K562 (cell line): ENCODE data around the gene ADARB2. TPM values are rescaled to one million over a fixed set of nuclear protein-coding genes. Genes with fewer than 3 reads are reported as not detected.

Experiments
- ATAC-seq: fragments of 200-7000 bp; cut with Tn5 transposase; 3 replicates; pipeline ENCODE4 v1.9.1; 2020; ENCODE audit warnings: moderate library complexity
- BruUV-seq: library from RNA; stranded (reverse); fragments of 400-500 nt; replicated peaks from 2 replicates; lab custom pipeline; 2021; lab: Mats Ljungman, UMichigan
- CTCF ChIA-PET: fragments of 300-600 bp; formaldehyde crosslinking; extraction: SDS; loops from one replicate; lab custom pipeline; 2021; ENCODE audit warnings: low intra/inter-chr PET ratio; lab: Yijun Ruan, JAX
- POLR2A ChIA-PET: fragments of 300-600, 350-650 bp; sonication (Branson Sonifier 250); formaldehyde crosslinking; extraction: SDS; loops from one replicate; lab custom pipeline; 2021; ENCODE audit warnings: antibody characterized with exemption, inconsistent platforms; lab: Yijun Ruan, JAX
- DNase-seq, 4 experiments: peaks; one replicate each; pipeline versions ENCODE4 v3.0.0 to v3.0.0-alpha.2; 2011 to 2018; ENCODE audit warnings: low spot score in 3 of 4, mixed read lengths in 3 of 4; ENCODE audit errors: extremely low read depth in 1 of 4
- FAIRE-seq: peaks from 2 replicates; lab custom pipeline; 2011; peaks lifted over from hg19 to GRCh38; lab: Jason Lieb, UNC
- H2AFZ ChIP-seq: 2 replicates; pipeline ENCODE4 v1.6.0; 2011; ENCODE audit warnings: low read depth, low read length, control low read depth, inconsistent platforms
- H3K27ac ChIP-seq: fragments of 200-600 bp; 3 replicates; pipeline ENCODE4 v1.8.0; 2011; ENCODE audit warnings: low read depth, mild to moderate bottlenecking, control low read depth, inconsistent platforms, low read length, moderate library complexity, mixed read lengths; ENCODE audit errors: extremely low read depth
- H3K27me3 ChIP-seq, 2 experiments: fragments of 300-600 bp in 1 of 2; 2 replicates in 1 of 2; 3 replicates in 1 of 2; pipeline versions ENCODE4 v1.6.0 to v1.8.0; 2011; ENCODE audit warnings: inconsistent platforms in 2 of 2, low read length in 2 of 2, mild to moderate bottlenecking in 1 of 2, mixed read lengths in 1 of 2, moderate library complexity in 1 of 2; ENCODE audit not compliant: control insufficient read depth in 2 of 2, insufficient read depth in 2 of 2
- H3K36me3 ChIP-seq: fragments of 300-600 bp; 3 replicates; pipeline ENCODE4 v1.8.0; 2011; ENCODE audit warnings: mild to moderate bottlenecking, low read length, inconsistent platforms; ENCODE audit not compliant: control insufficient read depth, insufficient read depth
- H3K4me1 ChIP-seq, 2 experiments: fragments of 200-600 bp in 1 of 2; replicated peaks in 1 of 2; 2 replicates in 1 of 2; 3 replicates in 1 of 2; pipeline versions ENCODE4 v1.5.1 to v1.8.0; 2011; ENCODE audit warnings: inconsistent platforms in 2 of 2, low read length in 2 of 2, mild to moderate bottlenecking in 1 of 2, mixed read lengths in 1 of 2, moderate library complexity in 1 of 2; ENCODE audit not compliant: control insufficient read depth in 2 of 2, insufficient read depth in 2 of 2
- H3K4me2 ChIP-seq: 2 replicates; pipeline ENCODE4 v1.6.1; 2011; ENCODE audit warnings: low read length, control low read depth, inconsistent platforms, mixed read lengths; ENCODE audit not compliant: insufficient read depth
- H3K4me3 ChIP-seq: fragments of 200-600 bp; sonication (generic), shearing (Covaris generic); 2 replicates; pipeline ENCODE4 v1.5.1; 2016; ENCODE audit warnings: control low read depth, inconsistent platforms
- H3K79me2 ChIP-seq: fragments of 200-600 bp; 3 replicates; pipeline ENCODE4 v1.8.0; 2011; ENCODE audit warnings: low read length, inconsistent platforms; ENCODE audit not compliant: control insufficient read depth, insufficient read depth
- H3K9ac ChIP-seq, 2 experiments: 2 replicates each; pipeline versions ENCODE4 v1.6.0 to v1.6.1; 2011; ENCODE audit warnings: low read depth in 2 of 2, low read length in 2 of 2, control low read depth in 1 of 2, inconsistent platforms in 1 of 2, mild to moderate bottlenecking in 1 of 2, mixed read lengths in 1 of 2; ENCODE audit not compliant: insufficient read depth in 1 of 2
- H3K9me1 ChIP-seq: one replicate; pipeline ENCODE4 v1.6.0; 2011; ENCODE audit warnings: inconsistent platforms, mild to moderate bottlenecking, low read length, moderate library complexity; ENCODE audit not compliant: control insufficient read depth, insufficient read depth
- H3K9me3 ChIP-seq: replicated peaks from 2 replicates; pipeline ENCODE4 v1.5.1; 2011; ENCODE audit warnings: low read depth, low read length, inconsistent platforms; ENCODE audit not compliant: control insufficient read depth, insufficient read depth
- H4K20me1 ChIP-seq: replicated peaks from 2 replicates; pipeline ENCODE4 v1.6.1; 2011; ENCODE audit warnings: low read length, inconsistent platforms, mixed read lengths; ENCODE audit not compliant: control insufficient read depth, insufficient read depth
- BHLHE40 ChIP-seq: IDR thresholded peaks from 2 replicates; pipeline ENCODE4 v1.6.1; 2011; ENCODE audit warnings: low read length, improper control_type of control experiment
- ZNF644 ChIP-seq: fragments of 200-800 bp; sonication (Bioruptor generic); IDR thresholded peaks from 2 replicates; pipeline ENCODE4 v1.6.1; 2016; ENCODE audit warnings: low read depth, missing genetic modification characterization, missing compliant biosample characterization
- ZNF707 ChIP-seq: fragments of 250-450 bp; sonication (Bioruptor Pico); conservative IDR thresholded peaks from 2 replicates; pipeline ENCODE4 v1.8.0; 2022; ENCODE audit warnings: inconsistent platforms, mild to moderate bottlenecking, moderate library complexity
- WGBS: fragments of 100-300 bp; shearing (Covaris generic); methylation state at CpG from one replicate; pipeline ENCODE4 v1.1.6; 2016; ENCODE audit warnings: low coverage, mixed read lengths; ENCODE audit not compliant: insufficient coverage; ENCODE audit errors: missing lambda C conversion rate; 5-methylcytosine and 5-hydroxymethylcytosine counted together
- in situ Hi-C: fragments of 300-500 bp; cut with MboI; formaldehyde crosslinking; loops from 4 replicates; pipeline ENCODE4 v1.15.0; 2018; ENCODE audit warnings: inconsistent platforms, mixed read lengths
- intact Hi-C: fragments of 100-400 bp; cut with micrococcal nuclease; formaldehyde crosslinking; loops from 2 replicates; pipeline ENCODE4 v1.14.2; 2022
- polyA plus RNA-seq, 8 experiments: library from polyadenylated mRNA; depleted of rRNA in 4 of 8; stranded (reverse) in 5 of 8; unstranded in 3 of 8; fragments of >200 nt; fragmentation: Nextera tagmentation in 2 of 8; fragmentation: Illumina TruSeq in 1 of 8; extraction: Ambion mirVana in 2 of 8; extraction: Trizol in 1 of 8; gene quantifications; 2 replicates each; pipeline versions ENCODE4 v1.2.1 to v1.2.3, GENCODE V29; 2011 to 2014; ENCODE audit warnings: inconsistent platforms in 1 of 8, missing spikeins in 1 of 8
- total RNA-seq, 7 experiments: library from RNA; depleted of rRNA in 6 of 7; stranded (reverse); fragments of >200 nt in 6 of 7; fragmentation: Illumina TruSeq in 2 of 7; extraction: Trizol in 2 of 7; gene quantifications; 2 replicates each; pipeline versions ENCODE4 v1.2.1 to v1.2.3, GENCODE V29; 2011 to 2021; ENCODE audit warnings: low replicate concordance in 1 of 7
- TF ChIP-seq, protein P1 (sequence below): sonication (generic); formaldehyde crosslinking; IDR thresholded peaks from 2 replicates; pipeline ENCODE4 v1.9.0; 2022; ENCODE audit warnings: mild to moderate bottlenecking, missing genetic modification reagents
- TF ChIP-seq, protein P2 (sequence below): fragments of 250-450 bp; sonication (Bioruptor Pico); IDR thresholded peaks from 2 replicates; pipeline ENCODE4 v1.8.0; 2021; ENCODE audit warnings: borderline replicate concordance, mild to moderate bottlenecking, moderate library complexity; ENCODE audit not compliant: poor library complexity, severe bottlenecking

The ADARB2 gene
- total and polyA plus RNA-seq, 9 of the 15 experiments (the other 6 are each of a cell fraction or from before 2014, with no cell fraction given) = not detected

DNA sequence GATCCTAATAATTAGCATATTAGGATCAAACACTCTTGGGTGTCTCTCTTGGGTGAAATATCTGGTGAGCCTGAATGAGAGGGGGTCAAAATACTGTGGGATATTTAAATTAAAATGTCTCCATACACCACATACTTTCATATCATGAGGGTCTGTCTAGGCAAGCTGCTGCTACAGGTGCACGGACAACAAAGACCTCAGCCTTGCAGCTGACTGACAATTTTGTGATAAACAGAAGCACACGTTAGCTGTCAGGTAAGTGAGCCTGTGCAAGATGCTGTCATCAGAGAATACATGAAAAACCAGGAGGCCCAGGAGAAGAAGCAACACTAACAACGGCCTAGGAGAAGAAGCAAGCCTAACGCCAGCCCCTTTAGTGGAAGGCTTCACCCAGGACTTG, 247.5 kb downstream of the ADARB2 start:
- H3K9me3 ChIP-seq = no peaks in the 10 kb centered on the region
- no peak overlapping the region for H2AFZ ChIP-seq
- POLR2A ChIA-PET = no interaction called here
- 0% methylated on average over 4 of the region's 4 CpGs for WGBS
- no peak for FAIRE-seq
- H3K9me1 ChIP-seq = peaks cover 5% of the 10 kb centered on the region
- H3K27ac ChIP-seq = no peak overlapping the region
- in situ Hi-C loops (no loop called here), intact Hi-C loops (no loop called here)
- no peaks in the 10 kb centered on the region for H3K36me3 ChIP-seq
- TF ChIP-seq, protein P1, sequence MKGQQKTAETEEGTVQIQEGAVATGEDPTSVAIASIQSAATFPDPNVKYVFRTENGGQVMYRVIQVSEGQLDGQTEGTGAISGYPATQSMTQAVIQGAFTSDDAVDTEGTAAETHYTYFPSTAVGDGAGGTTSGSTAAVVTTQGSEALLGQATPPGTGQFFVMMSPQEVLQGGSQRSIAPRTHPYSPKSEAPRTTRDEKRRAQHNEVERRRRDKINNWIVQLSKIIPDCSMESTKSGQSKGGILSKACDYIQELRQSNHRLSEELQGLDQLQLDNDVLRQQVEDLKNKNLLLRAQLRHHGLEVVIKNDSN = no peak
- TF ChIP-seq ZNF644 (no peak), ZNF707 (CRISPR knock-in tag) (no peak), BHLHE40 (no peak)
- TF ChIP-seq, protein P2, sequence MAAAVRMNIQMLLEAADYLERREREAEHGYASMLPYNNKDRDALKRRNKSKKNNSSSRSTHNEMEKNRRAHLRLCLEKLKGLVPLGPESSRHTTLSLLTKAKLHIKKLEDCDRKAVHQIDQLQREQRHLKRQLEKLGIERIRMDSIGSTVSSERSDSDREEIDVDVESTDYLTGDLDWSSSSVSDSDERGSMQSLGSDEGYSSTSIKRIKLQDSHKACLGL (CRISPR knock-in tag) = no peak
- BruUV-seq = no TSS peak
- no peaks in the 10 kb centered on the region for H3K4me1 ChIP-seq
- CTCF ChIA-PET = no interaction called here
- H3K4me3 ChIP-seq = no peak overlapping the region
- H3K27me3 ChIP-seq = peaks cover 0 to 7% of the 10 kb centered on the region in 2 experiments; a peak in 2 of 5 replicates
- no peak overlapping the region for H3K4me2 ChIP-seq
- no peak for ATAC-seq
- H4K20me1 ChIP-seq = no peaks in the 10 kb centered on the region
- DNase-seq = no peak
- H3K79me2 ChIP-seq = no peaks in the 10 kb centered on the region
- no peak overlapping the region for H3K9ac ChIP-seq
